ENCODE data around the gene EEF1G.

DNA sequence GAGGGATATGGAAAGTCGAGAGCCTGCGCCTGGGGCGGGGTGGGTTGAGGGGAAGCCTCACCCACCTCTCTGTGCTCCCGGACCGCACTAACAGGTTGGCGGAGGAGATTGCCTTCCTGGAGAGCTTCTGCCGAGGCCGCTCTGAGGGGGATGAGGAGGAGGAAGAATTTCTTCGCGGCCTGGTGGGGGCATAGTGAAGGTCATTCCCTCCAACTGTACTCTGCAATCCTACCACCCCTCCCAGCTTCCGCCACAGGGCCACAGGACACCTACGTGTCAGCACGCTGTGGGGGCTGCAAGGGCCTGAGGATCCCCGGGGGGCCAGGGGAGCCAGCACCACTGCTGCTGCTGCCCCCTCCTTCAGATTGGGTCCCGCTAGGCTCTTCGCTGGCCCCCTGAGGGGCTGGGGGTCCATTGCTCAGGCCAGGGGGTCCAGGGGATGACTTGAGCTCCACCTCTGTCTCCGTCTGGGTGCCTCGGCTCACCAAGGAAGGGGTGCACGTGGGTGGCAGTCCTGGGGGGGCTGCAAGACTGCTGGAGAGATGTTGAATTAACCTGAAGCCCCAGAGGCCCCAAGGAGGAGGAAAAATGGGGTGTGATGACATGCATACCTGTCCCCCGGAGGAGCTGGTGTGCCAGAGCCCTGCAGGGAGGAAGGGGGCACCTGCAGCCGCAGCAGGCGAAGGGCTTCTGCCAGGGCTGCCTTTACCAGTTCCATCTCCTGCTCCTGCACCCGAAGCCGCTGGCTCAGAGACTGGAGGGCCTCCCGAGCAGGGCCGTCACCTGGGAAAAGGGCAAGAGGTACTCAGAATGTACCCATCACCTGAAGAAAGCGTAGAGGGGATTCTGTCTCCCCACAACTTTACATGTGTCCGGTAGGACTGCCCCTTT, 37.4 kb upstream of the EEF1G start:
- TF ChIP-seq, protein P1, sequence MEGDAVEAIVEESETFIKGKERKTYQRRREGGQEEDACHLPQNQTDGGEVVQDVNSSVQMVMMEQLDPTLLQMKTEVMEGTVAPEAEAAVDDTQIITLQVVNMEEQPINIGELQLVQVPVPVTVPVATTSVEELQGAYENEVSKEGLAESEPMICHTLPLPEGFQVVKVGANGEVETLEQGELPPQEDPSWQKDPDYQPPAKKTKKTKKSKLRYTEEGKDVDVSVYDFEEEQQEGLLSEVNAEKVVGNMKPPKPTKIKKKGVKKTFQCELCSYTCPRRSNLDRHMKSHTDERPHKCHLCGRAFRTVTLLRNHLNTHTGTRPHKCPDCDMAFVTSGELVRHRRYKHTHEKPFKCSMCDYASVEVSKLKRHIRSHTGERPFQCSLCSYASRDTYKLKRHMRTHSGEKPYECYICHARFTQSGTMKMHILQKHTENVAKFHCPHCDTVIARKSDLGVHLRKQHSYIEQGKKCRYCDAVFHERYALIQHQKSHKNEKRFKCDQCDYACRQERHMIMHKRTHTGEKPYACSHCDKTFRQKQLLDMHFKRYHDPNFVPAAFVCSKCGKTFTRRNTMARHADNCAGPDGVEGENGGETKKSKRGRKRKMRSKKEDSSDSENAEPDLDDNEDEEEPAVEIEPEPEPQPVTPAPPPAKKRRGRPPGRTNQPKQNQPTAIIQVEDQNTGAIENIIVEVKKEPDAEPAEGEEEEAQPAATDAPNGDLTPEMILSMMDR (IDR thresholded peaks at IDR 0.05): no peak
- TF ChIP-seq POLR2A (IDR thresholded peaks at IDR 0.05) (no peak), POLR2AphosphoS5 (IDR thresholded peaks at IDR 0.05) (no peak), EP300 (IDR thresholded peaks at IDR 0.05) (no peak)
